ENCODE data around the gene CASD1. TPM values are rescaled to one million over a fixed set of nuclear protein-coding genes. Genes with fewer than 3 reads are reported as not detected.

The CASD1 gene
- total RNA-seq = 37.4 TPM

DNA sequence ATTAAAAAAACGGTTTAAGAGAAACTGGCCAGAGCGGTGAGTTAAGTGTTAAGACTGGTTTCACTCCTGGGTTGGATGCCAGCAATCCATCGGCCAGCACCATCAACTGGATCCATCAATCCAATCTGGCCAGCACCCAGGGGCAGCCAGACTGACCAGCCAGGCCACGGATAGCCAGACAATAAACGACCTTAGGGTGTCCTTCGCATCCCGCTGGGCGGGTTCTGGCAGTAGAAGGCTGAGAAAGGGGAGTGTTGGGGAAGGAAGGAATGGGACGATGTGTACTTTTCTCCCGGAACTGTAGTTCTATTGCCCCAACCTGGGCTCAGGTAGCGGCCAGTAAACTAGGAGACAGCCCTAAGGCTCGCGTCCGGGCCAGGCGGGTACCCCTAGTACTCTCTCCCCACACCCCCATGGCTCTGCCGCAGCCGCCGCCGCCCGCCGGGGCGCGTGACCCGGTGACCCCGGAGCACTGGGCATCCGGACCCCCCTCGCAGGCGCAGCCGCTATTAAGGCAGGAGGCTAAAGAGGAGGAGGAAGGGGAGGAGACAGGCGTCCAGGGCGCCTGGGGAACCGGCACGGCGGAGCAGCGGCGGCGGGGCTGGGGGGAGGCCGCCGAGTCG is at the start of gene CASD1:
Gene CASD1 (plus strand): TSS at position 546 of the 623 bp plus-strand sequence. CDS start 276 bp downstream, outside the sequence.

Small RNA genes lying within 50 kb of the gene (small RNA-seq; reads per million reads assigned to genes)
- not detected for gene RNU6-1328P (ENCODE audit: low replicate concordance)

Other genes with a start within 250 kb of the CASD1 start
- 1,434 TPM for gene COL1A2, start 114.9 kb upstream of the CASD1 start, total RNA-seq
- 112 TPM for gene SGCE, start 146.3 kb downstream of the CASD1 start, total RNA-seq